Measurements from ENCODE around the gene GGACT.

GGACT gene

GRCh38 chr13:100506154-100506553 is 82.4 kb downstream of the GGACT start:
- H3K27ac ChIP-seq, result no peak overlapping the region
- TF ChIP-seq, protein P1, sequence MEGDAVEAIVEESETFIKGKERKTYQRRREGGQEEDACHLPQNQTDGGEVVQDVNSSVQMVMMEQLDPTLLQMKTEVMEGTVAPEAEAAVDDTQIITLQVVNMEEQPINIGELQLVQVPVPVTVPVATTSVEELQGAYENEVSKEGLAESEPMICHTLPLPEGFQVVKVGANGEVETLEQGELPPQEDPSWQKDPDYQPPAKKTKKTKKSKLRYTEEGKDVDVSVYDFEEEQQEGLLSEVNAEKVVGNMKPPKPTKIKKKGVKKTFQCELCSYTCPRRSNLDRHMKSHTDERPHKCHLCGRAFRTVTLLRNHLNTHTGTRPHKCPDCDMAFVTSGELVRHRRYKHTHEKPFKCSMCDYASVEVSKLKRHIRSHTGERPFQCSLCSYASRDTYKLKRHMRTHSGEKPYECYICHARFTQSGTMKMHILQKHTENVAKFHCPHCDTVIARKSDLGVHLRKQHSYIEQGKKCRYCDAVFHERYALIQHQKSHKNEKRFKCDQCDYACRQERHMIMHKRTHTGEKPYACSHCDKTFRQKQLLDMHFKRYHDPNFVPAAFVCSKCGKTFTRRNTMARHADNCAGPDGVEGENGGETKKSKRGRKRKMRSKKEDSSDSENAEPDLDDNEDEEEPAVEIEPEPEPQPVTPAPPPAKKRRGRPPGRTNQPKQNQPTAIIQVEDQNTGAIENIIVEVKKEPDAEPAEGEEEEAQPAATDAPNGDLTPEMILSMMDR (IDR thresholded peaks at IDR 0.05), result no peak
- TF ChIP-seq ZFX (IDR thresholded peaks at IDR 0.05; ENCODE audit: borderline replicate concordance), result no peak

DNA sequence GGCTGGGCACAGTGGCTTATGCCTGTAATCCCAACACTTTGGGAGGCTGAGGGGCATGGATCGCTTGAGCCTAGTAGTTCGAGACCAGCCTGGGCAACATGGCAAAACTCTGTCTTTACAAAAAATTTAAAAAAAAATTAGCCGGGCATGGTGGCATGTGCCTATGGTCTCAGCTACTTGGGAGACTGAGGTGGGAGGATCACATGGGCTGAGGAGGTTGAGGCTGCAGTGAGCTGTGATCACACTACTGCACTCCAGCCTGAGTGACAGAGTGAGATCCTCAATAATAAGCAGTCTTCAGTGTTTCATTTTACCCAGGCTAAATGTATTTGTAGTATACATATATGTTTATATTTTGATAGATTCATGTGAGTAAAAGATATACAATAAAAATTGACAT is 85.0 kb downstream of the GGACT start:
- no peak for TF ChIP-seq ZFX (IDR thresholded peaks at IDR 0.05; ENCODE audit: borderline replicate concordance)
- TF ChIP-seq, protein P1 (IDR thresholded peaks at IDR 0.05), result no peak
- no peak overlapping the region for H3K27ac ChIP-seq

- TF ChIP-seq, protein P1 (IDR thresholded peaks at IDR 0.05), result no peak
- TF ChIP-seq ZFX (IDR thresholded peaks at IDR 0.05; ENCODE audit: borderline replicate concordance), result no peak
- H3K27ac ChIP-seq, result no peak overlapping the region
Measured at GRCh38 chr13:100502446-100502845, 86.1 kb downstream of the GGACT start.

DNA sequence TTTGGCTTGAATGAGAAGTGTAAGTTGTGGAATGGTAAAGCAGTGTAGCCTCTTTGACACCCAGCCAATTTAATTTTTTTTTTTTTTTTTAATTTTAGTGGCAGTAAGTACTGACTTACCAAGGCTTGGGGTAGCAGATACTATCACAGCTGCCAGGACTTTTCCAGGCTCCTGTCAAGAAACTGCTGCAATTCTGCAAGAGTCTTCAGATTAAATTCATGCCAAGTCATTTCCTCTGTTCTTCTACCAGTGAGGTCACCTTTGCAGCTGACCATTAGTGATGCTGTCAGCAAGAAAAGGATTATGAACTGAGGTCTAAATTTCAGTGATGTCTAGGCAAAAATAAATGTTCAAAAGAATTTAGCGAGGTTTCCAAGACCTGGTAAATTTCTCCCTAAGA is 91.2 kb downstream of the GGACT start:
- TF ChIP-seq ZFX (IDR thresholded peaks at IDR 0.05; ENCODE audit: borderline replicate concordance), result no peak
- TF ChIP-seq, protein P1 (IDR thresholded peaks at IDR 0.05), result no peak
- H3K27ac ChIP-seq, result no peak overlapping the region

- no peak for TF ChIP-seq ZFX (IDR thresholded peaks at IDR 0.05; ENCODE audit: borderline replicate concordance)
- TF ChIP-seq, protein P1 (IDR thresholded peaks at IDR 0.05), result no peak
- H3K27ac ChIP-seq, result no peak overlapping the region
Measured at GRCh38 chr13:100495455-100495854, 93.1 kb downstream of the GGACT start.

- H3K27ac ChIP-seq, result no peak overlapping the region
- TF ChIP-seq, protein P1 (IDR thresholded peaks at IDR 0.05), result no peak
- TF ChIP-seq ZFX (IDR thresholded peaks at IDR 0.05; ENCODE audit: borderline replicate concordance), result no peak
Measured at GRCh38 chr13:100493418-100493817, 95.2 kb downstream of the GGACT start.

GRCh38 chr13:100491164-100491842 is 97.3 kb downstream of the GGACT start:
- TF ChIP-seq, protein P1 (IDR thresholded peaks at IDR 0.05), result no peak
- TF ChIP-seq ZFX (IDR thresholded peaks at IDR 0.05; ENCODE audit: borderline replicate concordance), result no peak
- H3K27ac ChIP-seq, result no peak overlapping the region

Data from 22Rv1 (cell line).